HEK293 (cell line): Measurements from ENCODE around the gene COX7A2.

Experiments
- CTCF ChIA-PET: fragments of 350-600 bp; formaldehyde crosslinking; extraction: SDS; loops from one replicate; lab custom pipeline; 2021; ENCODE audit warnings: antibody characterized with exemption; lab: Yijun Ruan, JAX
- POLR2A ChIA-PET: fragments of 300-600 bp; formaldehyde crosslinking; extraction: SDS; loops from one replicate; lab custom pipeline; 2020; ENCODE audit warnings: antibody characterized with exemption, inconsistent platforms; lab: Yijun Ruan, JAX
- H3K27ac ChIP-seq: fragments of 200-500 bp; sonication (Bioruptor generic); 2 replicates; pipeline ENCODE4 v1.5.1; 2014; ENCODE audit warnings: low read depth, low read length, control low read depth, inconsistent platforms; ENCODE audit errors: extremely low read depth
- H3K36me3 ChIP-seq, 2 experiments: fragments of 200-500 bp in 1 of 2; sonication (Bioruptor generic) in 1 of 2; 1 replicate in 1 of 2; 2 replicates in 1 of 2; pipeline ENCODE4 v1.5.1; 2014 to 2017; ENCODE audit warnings: inconsistent platforms in 2 of 2, low read length in 2 of 2; ENCODE audit not compliant: control insufficient read depth in 2 of 2, insufficient read depth in 1 of 2
- H3K4me1 ChIP-seq: fragments of 200-500 bp; sonication (Bioruptor generic); 2 replicates; pipeline ENCODE4 v1.5.1; 2014; ENCODE audit warnings: mild to moderate bottlenecking, low read length, inconsistent platforms; ENCODE audit not compliant: control insufficient read depth, insufficient read depth
- H3K4me3 ChIP-seq: 2 replicates; pipeline ENCODE4 v1.5.1; 2011; ENCODE audit warnings: low read depth, mild to moderate bottlenecking, control low read depth, low read length, moderate library complexity
- H3K9me3 ChIP-seq: fragments of 200-500 bp; sonication (Bioruptor generic); 2 replicates; pipeline ENCODE4 v1.5.1; 2014; ENCODE audit warnings: low read depth, low read length, inconsistent platforms; ENCODE audit not compliant: control insufficient read depth, insufficient read depth
- HOXA7 ChIP-seq: sonication (generic); formaldehyde crosslinking; IDR thresholded peaks from 2 replicates; pipeline ENCODE4 v1.8.1; 2022; ENCODE audit warnings: missing genetic modification reagents, borderline replicate concordance
- PATZ1 ChIP-seq: fragments of 450-650 bp; formaldehyde crosslinking; IDR thresholded peaks from 2 replicates; pipeline ENCODE4 v1.5.1; 2016; ENCODE audit warnings: missing biosample characterization, missing genetic modification characterization
- SP2 ChIP-seq: fragments of 450-650 bp; formaldehyde crosslinking; IDR thresholded peaks from 2 replicates; pipeline ENCODE4 v1.5.1; 2016; ENCODE audit warnings: missing biosample characterization, missing genetic modification characterization
- TSHZ1 ChIP-seq: fragments of 450-650 bp; formaldehyde crosslinking; IDR thresholded peaks from 2 replicates; pipeline ENCODE4 v1.5.1; 2016; ENCODE audit warnings: missing biosample characterization, missing genetic modification characterization, borderline replicate concordance
- ZBTB17 ChIP-seq: fragments of 450-650 bp; formaldehyde crosslinking; IDR thresholded peaks from 2 replicates; pipeline ENCODE4 v1.5.1; 2016; ENCODE audit warnings: missing biosample characterization, missing genetic modification characterization
- ZBTB26 ChIP-seq: fragments of 450-650 bp; formaldehyde crosslinking; optimal IDR thresholded peaks from 2 replicates; pipeline ENCODE3; 2016; ENCODE audit warnings: missing biosample characterization, mild to moderate bottlenecking, missing genetic modification characterization
- ZBTB8A ChIP-seq: fragments of 450-650 bp; formaldehyde crosslinking; IDR thresholded peaks from 2 replicates; pipeline ENCODE4 v1.5.1; 2016; ENCODE audit warnings: missing biosample characterization, missing genetic modification characterization
- ZFP69B ChIP-seq: fragments of 450-650 bp; formaldehyde crosslinking; IDR thresholded peaks from 2 replicates; pipeline ENCODE4 v1.5.1; 2016; ENCODE audit warnings: missing biosample characterization, missing genetic modification characterization
- ZNF146 ChIP-seq: fragments of 450-650 bp; formaldehyde crosslinking; IDR thresholded peaks from 2 replicates; pipeline ENCODE4 v1.5.1; 2016; ENCODE audit warnings: missing biosample characterization, missing genetic modification characterization
- ZNF366 ChIP-seq: fragments of 450-650 bp; formaldehyde crosslinking; conservative IDR thresholded peaks from 2 replicates; pipeline ENCODE4 v1.5.1; 2016; ENCODE audit warnings: missing biosample characterization, missing genetic modification characterization
- ZNF391 ChIP-seq: fragments of 450-650 bp; formaldehyde crosslinking; IDR thresholded peaks from 2 replicates; pipeline ENCODE4 v1.5.1; 2016; ENCODE audit warnings: low read depth, missing biosample characterization, missing genetic modification characterization, borderline replicate concordance
- ZNF394 ChIP-seq: fragments of 450-650 bp; formaldehyde crosslinking; IDR thresholded peaks from 2 replicates; pipeline ENCODE4 v1.5.1; 2016; ENCODE audit warnings: missing biosample characterization, missing genetic modification characterization, mild to moderate bottlenecking, moderate library complexity, borderline replicate concordance
- ZNF501 ChIP-seq: fragments of 450-650 bp; formaldehyde crosslinking; IDR thresholded peaks from 2 replicates; pipeline ENCODE4 v1.5.1; 2016; ENCODE audit warnings: missing biosample characterization, missing genetic modification characterization
- ZNF549 ChIP-seq: fragments of 450-650 bp; IDR thresholded peaks from 2 replicates; pipeline ENCODE4 v1.5.1; 2018; ENCODE audit warnings: missing biosample characterization, missing genetic modification characterization, mild to moderate bottlenecking, inconsistent platforms, moderate library complexity
- ZNF558 ChIP-seq: fragments of 450-650 bp; formaldehyde crosslinking; IDR thresholded peaks from 2 replicates; pipeline ENCODE4 v1.5.1; 2016; ENCODE audit warnings: missing biosample characterization, missing genetic modification characterization
- ZNF610 ChIP-seq: fragments of 450-650 bp; formaldehyde crosslinking; IDR thresholded peaks from 2 replicates; pipeline ENCODE4 v1.5.1; 2016; ENCODE audit warnings: missing biosample characterization, missing genetic modification characterization, borderline replicate concordance
- ZNF623 ChIP-seq: fragments of 450-650 bp; formaldehyde crosslinking; IDR thresholded peaks from 2 replicates; pipeline ENCODE4 v1.5.1; 2016; ENCODE audit warnings: missing biosample characterization, missing genetic modification characterization
- ZNF629 ChIP-seq: fragments of 450-650 bp; formaldehyde crosslinking; IDR thresholded peaks from 2 replicates; pipeline ENCODE4 v1.5.1; 2017; ENCODE audit warnings: missing biosample characterization, missing genetic modification characterization
- ZNF707 ChIP-seq: fragments of 450-650 bp; formaldehyde crosslinking; IDR thresholded peaks from 2 replicates; pipeline ENCODE4 v1.5.1; 2016; ENCODE audit warnings: missing biosample characterization, missing genetic modification characterization
- ZNF76 ChIP-seq: fragments of 450-650 bp; formaldehyde crosslinking; IDR thresholded peaks from 2 replicates; pipeline ENCODE4; 2016; ENCODE audit warnings: low read depth, missing biosample characterization, missing genetic modification characterization, borderline replicate concordance
- ZNF776 ChIP-seq: fragments of 450-650 bp; formaldehyde crosslinking; IDR thresholded peaks from 2 replicates; pipeline ENCODE4 v1.5.0; 2017; ENCODE audit warnings: missing biosample characterization, missing genetic modification characterization, borderline replicate concordance
- ZNF792 ChIP-seq: fragments of 450-650 bp; formaldehyde crosslinking; IDR thresholded peaks from 2 replicates; pipeline ENCODE4 v1.5.1; 2016; ENCODE audit warnings: missing biosample characterization, missing genetic modification characterization
- ZXDB ChIP-seq: fragments of 450-650 bp; formaldehyde crosslinking; IDR thresholded peaks from 2 replicates; pipeline ENCODE4 v1.5.1; 2016; ENCODE audit warnings: missing biosample characterization, missing genetic modification characterization
- TF ChIP-seq, protein P1 (sequence below): fragments of 450-650 bp; IDR thresholded peaks from 2 replicates; pipeline ENCODE4 v1.5.1; 2018; ENCODE audit warnings: missing biosample characterization, mild to moderate bottlenecking, missing genetic modification characterization
- TF ChIP-seq, protein P2 (sequence below): fragments of 450-650 bp; formaldehyde crosslinking; IDR thresholded peaks from 2 replicates; pipeline ENCODE4 v1.5.1; 2017; ENCODE audit warnings: missing biosample characterization, missing genetic modification characterization

COX7A2 gene

GRCh38 chr6:75243333-75244062 lies at the start of gene COX7A2:
COX7A2 (minus strand) TSS chr6:75243801; CDS start chr6:75243734, 67 bp downstream.
- Histone ChIP-seq H3K27ac (peak within 1 kb of the TSS; percentile 67), H3K9me3 (no peaks in the 10 kb centered on the region), H3K36me3 (peaks cover 23 to 29% of the 10 kb centered on the region in 2 experiments), H3K4me3 (peak within 1 kb of the TSS; percentile 64), H3K4me1 (no peaks in the 10 kb centered on the region)
- ChIA-PET POLR2A (interaction anchor here (0.5 to 2.8 kb wide), 18 partner anchors 9 to 1782 kb away, joined by 3 to 11 read pairs (median 4); partner anchors contain the start of genes COL12A1, MTO1, SENP6 and TMEM30A), CTCF (interaction anchor here (0.6 to 1.5 kb wide), 10 partner anchors 9 to 1511 kb away, joined by 3 to 6 read pairs (median 3); no protein-coding TSS in a partner anchor)
- TF ChIP-seq ZFP69B (tag by site-specific recombination) = 0 out of 2 replicates have a peak, but pooled peaks have one; percentile 41
- TF ChIP-seq ZNF707 (tag by site-specific recombination) = no peak
- TF ChIP-seq ZNF610 (tag by site-specific recombination) = peak; percentile 74
- TF ChIP-seq, protein P1, sequence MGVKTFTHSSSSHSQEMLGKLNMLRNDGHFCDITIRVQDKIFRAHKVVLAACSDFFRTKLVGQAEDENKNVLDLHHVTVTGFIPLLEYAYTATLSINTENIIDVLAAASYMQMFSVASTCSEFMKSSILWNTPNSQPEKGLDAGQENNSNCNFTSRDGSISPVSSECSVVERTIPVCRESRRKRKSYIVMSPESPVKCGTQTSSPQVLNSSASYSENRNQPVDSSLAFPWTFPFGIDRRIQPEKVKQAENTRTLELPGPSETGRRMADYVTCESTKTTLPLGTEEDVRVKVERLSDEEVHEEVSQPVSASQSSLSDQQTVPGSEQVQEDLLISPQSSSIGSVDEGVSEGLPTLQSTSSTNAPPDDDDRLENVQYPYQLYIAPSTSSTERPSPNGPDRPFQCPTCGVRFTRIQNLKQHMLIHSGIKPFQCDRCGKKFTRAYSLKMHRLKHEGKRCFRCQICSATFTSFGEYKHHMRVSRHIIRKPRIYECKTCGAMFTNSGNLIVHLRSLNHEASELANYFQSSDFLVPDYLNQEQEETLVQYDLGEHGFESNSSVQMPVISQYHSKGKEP (tag by site-specific recombination) = peak; percentile 42; the same call in 1 of the 2 replicates
- no peak for TF ChIP-seq TSHZ1
- TF ChIP-seq ZBTB26 (tag by site-specific recombination) = peak; percentile 17
- TF ChIP-seq ZNF76 (tag by site-specific recombination) = peak; percentile 40; the same call in 1 of the 2 replicates
- TF ChIP-seq ZNF501 (tag by site-specific recombination) = peak; percentile 89
- 0 out of 2 replicates have a peak, but pooled peaks have one; percentile 48 for TF ChIP-seq ZNF391 (tag by site-specific recombination)
- peak; percentile 31; the same call in 1 of the 2 replicates for TF ChIP-seq PATZ1 (tag by site-specific recombination)
- TF ChIP-seq ZNF394 (tag by site-specific recombination) = no peak; the same call in 1 of the 2 replicates
- TF ChIP-seq ZBTB17 (tag by site-specific recombination) = peak; percentile 95
- peak; percentile 83 for TF ChIP-seq SP2 (tag by site-specific recombination)
- TF ChIP-seq ZNF792 (tag by site-specific recombination) = 0 out of 2 replicates have a peak, but pooled peaks have one; percentile 27
- TF ChIP-seq, protein P2, sequence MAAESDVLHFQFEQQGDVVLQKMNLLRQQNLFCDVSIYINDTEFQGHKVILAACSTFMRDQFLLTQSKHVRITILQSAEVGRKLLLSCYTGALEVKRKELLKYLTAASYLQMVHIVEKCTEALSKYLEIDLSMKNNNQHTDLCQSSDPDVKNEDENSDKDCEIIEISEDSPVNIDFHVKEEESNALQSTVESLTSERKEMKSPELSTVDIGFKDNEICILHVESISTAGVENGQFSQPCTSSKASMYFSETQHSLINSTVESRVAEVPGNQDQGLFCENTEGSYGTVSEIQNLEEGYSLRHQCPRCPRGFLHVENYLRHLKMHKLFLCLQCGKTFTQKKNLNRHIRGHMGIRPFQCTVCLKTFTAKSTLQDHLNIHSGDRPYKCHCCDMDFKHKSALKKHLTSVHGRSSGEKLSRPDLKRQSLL (tag by site-specific recombination) = peak; percentile 85
- peak; percentile 71 for TF ChIP-seq ZNF558 (tag by site-specific recombination)
- TF ChIP-seq HOXA7 = no peak
- peak; percentile 83 for TF ChIP-seq ZXDB (tag by site-specific recombination)
- TF ChIP-seq ZNF623 = no peak
- TF ChIP-seq ZNF146 (tag by site-specific recombination) = no peak
- no peak for TF ChIP-seq ZNF776
- peak; percentile 48; the same call in 1 of the 2 replicates for TF ChIP-seq ZNF366
- TF ChIP-seq ZBTB8A (tag by site-specific recombination) = peak; percentile 46
- peak; percentile 98 for TF ChIP-seq ZNF629 (tag by site-specific recombination)
- no peak for TF ChIP-seq ZNF549 (tag by site-specific recombination)
